ENCODE data around the gene CACNG6.

DNA sequence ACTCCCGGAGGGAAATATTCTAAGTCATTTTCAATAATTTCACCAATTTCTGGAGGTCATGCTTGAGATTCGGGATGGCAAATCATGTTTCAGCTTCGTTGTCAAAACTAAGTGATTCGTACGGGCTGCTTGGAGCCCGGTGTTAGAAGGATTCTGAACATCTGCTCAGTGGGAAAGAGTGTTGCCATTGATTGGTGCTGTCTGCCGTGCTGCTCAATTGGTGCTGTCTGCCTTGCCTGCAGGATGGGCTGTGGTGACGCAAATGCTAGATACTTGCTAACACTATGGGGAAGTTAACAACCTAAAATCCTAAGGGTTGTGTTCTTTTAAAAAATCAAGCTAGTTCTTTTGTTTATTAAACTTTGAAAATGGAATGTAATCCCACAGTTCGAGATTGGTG lies 46.0 kb upstream of the CACNG6 start:
- TF ChIP-seq, protein P1, sequence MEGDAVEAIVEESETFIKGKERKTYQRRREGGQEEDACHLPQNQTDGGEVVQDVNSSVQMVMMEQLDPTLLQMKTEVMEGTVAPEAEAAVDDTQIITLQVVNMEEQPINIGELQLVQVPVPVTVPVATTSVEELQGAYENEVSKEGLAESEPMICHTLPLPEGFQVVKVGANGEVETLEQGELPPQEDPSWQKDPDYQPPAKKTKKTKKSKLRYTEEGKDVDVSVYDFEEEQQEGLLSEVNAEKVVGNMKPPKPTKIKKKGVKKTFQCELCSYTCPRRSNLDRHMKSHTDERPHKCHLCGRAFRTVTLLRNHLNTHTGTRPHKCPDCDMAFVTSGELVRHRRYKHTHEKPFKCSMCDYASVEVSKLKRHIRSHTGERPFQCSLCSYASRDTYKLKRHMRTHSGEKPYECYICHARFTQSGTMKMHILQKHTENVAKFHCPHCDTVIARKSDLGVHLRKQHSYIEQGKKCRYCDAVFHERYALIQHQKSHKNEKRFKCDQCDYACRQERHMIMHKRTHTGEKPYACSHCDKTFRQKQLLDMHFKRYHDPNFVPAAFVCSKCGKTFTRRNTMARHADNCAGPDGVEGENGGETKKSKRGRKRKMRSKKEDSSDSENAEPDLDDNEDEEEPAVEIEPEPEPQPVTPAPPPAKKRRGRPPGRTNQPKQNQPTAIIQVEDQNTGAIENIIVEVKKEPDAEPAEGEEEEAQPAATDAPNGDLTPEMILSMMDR (conservative IDR thresholded peaks at IDR 0.05 in 1 of 2, IDR thresholded peaks at IDR 0.05 in 1 of 2; ENCODE audit: low read depth in 1 of 2, low read length in 2 of 2): no peak
- TF ChIP-seq EZH2 (IDR thresholded peaks at IDR 0.05; ENCODE audit: low read length, missing control alignments): no peak
